Measurements from ENCODE around the gene WDR45B.

WDR45B gene

GRCh38 chr17:82644148-82644547, 4.1 kb downstream of the WDR45B start:
- no peaks in the 10 kb centered on the region for H3K27me3 ChIP-seq (ENCODE audit: control insufficient read depth in 1 of 2, insufficient read depth in 2 of 2, low read length in 2 of 2)
- H3K9me3 ChIP-seq (ENCODE audit: control insufficient read depth in 2 of 2, low read length in 2 of 2): no peaks in the 10 kb centered on the region
- H3K4me1 ChIP-seq (ENCODE audit: control insufficient read depth, insufficient read depth, low read length): peaks cover 14% of the 10 kb centered on the region
- H3K27ac ChIP-seq (ENCODE audit: low read length): no peak overlapping the region
- H3K4me3 ChIP-seq (ENCODE audit: low read length in 2 of 2): no peak overlapping the region
- H3K36me3 ChIP-seq (ENCODE audit: control insufficient read depth in 2 of 2, insufficient read depth in 2 of 2, low read length in 2 of 2): peaks cover 29 to 31% of the 10 kb centered on the region in 2 donors
- H3K9ac ChIP-seq (ENCODE audit: low read length in 2 of 2): no peak overlapping the region

- peaks cover 31 to 36% of the 10 kb centered on the region in 2 donors for H3K36me3 ChIP-seq (ENCODE audit: control insufficient read depth in 2 of 2, insufficient read depth in 2 of 2, low read length in 2 of 2)
- no peak overlapping the region for H3K27ac ChIP-seq (ENCODE audit: low read length)
- peaks cover 9% of the 10 kb centered on the region for H3K4me1 ChIP-seq (ENCODE audit: control insufficient read depth, insufficient read depth, low read length)
- H3K27me3 ChIP-seq (ENCODE audit: control insufficient read depth in 1 of 2, insufficient read depth in 2 of 2, low read length in 2 of 2): no peaks in the 10 kb centered on the region
- no peak overlapping the region for H3K9ac ChIP-seq (ENCODE audit: low read length in 2 of 2)
- H3K4me3 ChIP-seq (ENCODE audit: low read length in 2 of 2): no peak overlapping the region
- no peaks in the 10 kb centered on the region for H3K9me3 ChIP-seq (ENCODE audit: control insufficient read depth in 2 of 2, low read length in 2 of 2)
Observed at GRCh38 chr17:82642022-82642421, 6.2 kb downstream of the WDR45B start.

DNA sequence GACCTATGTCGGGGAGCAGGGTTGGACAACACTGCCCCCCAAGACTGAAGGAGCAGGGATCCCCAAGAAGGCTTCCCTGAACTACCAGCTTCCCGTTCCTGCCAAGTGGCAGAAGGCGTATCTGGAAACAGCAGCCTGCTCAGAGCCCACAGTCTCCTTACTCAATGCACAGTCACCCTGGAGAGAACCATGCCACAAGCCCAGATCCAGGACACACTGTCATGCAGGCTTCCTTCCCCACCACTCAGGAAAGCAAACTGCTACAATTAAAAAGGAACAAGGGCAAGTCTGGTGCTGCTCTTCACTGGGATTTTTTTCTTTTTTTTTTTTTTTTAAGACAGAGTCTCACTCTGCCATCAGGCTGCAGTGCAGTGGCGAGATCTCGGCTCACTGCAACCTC, 8.2 kb downstream of the WDR45B start:
- no peak overlapping the region for H3K27ac ChIP-seq (ENCODE audit: low read length)
- H3K9me3 ChIP-seq (ENCODE audit: control insufficient read depth in 2 of 2, low read length in 2 of 2): no peaks in the 10 kb centered on the region
- H3K4me3 ChIP-seq (ENCODE audit: low read length in 2 of 2): no peak overlapping the region
- no peak overlapping the region for H3K9ac ChIP-seq (ENCODE audit: low read length in 2 of 2)
- peaks cover 31 to 36% of the 10 kb centered on the region in 2 donors for H3K36me3 ChIP-seq (ENCODE audit: control insufficient read depth in 2 of 2, insufficient read depth in 2 of 2, low read length in 2 of 2)
- peaks cover 4% of the 10 kb centered on the region for H3K4me1 ChIP-seq (ENCODE audit: control insufficient read depth, insufficient read depth, low read length)
- no peaks in the 10 kb centered on the region for H3K27me3 ChIP-seq (ENCODE audit: control insufficient read depth in 1 of 2, insufficient read depth in 2 of 2, low read length in 2 of 2)

GRCh38 chr17:82639628-82640027, 8.6 kb downstream of the WDR45B start:
- H3K9ac ChIP-seq (ENCODE audit: low read length in 2 of 2): no peak overlapping the region
- H3K27ac ChIP-seq (ENCODE audit: low read length): no peak overlapping the region
- H3K4me3 ChIP-seq (ENCODE audit: low read length in 2 of 2): no peak overlapping the region
- no peaks in the 10 kb centered on the region for H3K9me3 ChIP-seq (ENCODE audit: control insufficient read depth in 2 of 2, low read length in 2 of 2)
- H3K27me3 ChIP-seq (ENCODE audit: control insufficient read depth in 1 of 2, insufficient read depth in 2 of 2, low read length in 2 of 2): no peaks in the 10 kb centered on the region
- H3K4me1 ChIP-seq (ENCODE audit: control insufficient read depth, insufficient read depth, low read length): peaks cover 4% of the 10 kb centered on the region
- H3K36me3 ChIP-seq (ENCODE audit: control insufficient read depth in 2 of 2, insufficient read depth in 2 of 2, low read length in 2 of 2): peaks cover 31 to 38% of the 10 kb centered on the region in 2 donors

DNA sequence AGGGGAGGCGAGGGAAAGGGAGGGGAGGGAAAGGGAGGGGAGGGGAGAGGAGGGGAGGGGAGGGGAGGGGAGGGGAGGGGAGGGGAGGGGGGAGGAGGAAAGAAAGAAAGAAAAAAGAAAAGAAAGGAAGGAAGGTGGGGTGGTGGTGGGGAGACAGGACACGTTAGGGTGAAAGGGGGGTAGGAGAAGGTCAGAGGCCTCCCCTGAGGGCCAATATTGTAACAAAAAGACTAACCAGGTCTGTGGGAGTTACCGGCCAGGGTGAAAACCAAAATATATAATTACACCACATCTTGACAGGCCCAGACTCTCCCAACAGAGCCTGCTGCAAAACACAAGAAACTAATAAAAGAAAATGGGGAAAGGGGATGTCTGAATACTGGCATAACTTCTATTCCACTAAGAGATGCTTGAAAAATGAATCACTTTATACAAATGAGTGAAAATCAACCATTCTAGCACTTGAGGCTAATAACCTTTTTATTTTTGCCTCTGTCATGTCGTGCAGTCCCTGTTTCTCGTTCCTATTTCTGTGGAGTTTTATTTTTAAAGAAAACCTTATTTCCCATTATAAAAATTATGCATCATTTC, 10.0 kb downstream of the WDR45B start:
- H3K4me3 ChIP-seq (ENCODE audit: low read length in 2 of 2): no peak overlapping the region
- H3K36me3 ChIP-seq (ENCODE audit: control insufficient read depth in 2 of 2, insufficient read depth in 2 of 2, low read length in 2 of 2): peaks cover 21 to 29% of the 10 kb centered on the region in 2 donors
- peaks cover 4% of the 10 kb centered on the region for H3K4me1 ChIP-seq (ENCODE audit: control insufficient read depth, insufficient read depth, low read length)
- H3K9ac ChIP-seq (ENCODE audit: low read length in 2 of 2): no peak overlapping the region
- H3K27me3 ChIP-seq (ENCODE audit: control insufficient read depth in 1 of 2, insufficient read depth in 2 of 2, low read length in 2 of 2): no peaks in the 10 kb centered on the region
- H3K9me3 ChIP-seq (ENCODE audit: control insufficient read depth in 2 of 2, low read length in 2 of 2): no peaks in the 10 kb centered on the region
- H3K27ac ChIP-seq (ENCODE audit: low read length): no peak overlapping the region

- Histone ChIP-seq H3K4me1 (ENCODE audit: control insufficient read depth, insufficient read depth, low read length) (peaks cover 4% of the 10 kb centered on the region), H3K36me3 (ENCODE audit: control insufficient read depth in 2 of 2, insufficient read depth in 2 of 2, low read length in 2 of 2) (peaks cover 13 to 21% of the 10 kb centered on the region in 2 donors), H3K9ac (ENCODE audit: low read length in 2 of 2) (no peak overlapping the region), H3K9me3 (ENCODE audit: control insufficient read depth in 2 of 2, low read length in 2 of 2) (no peaks in the 10 kb centered on the region), H3K4me3 (ENCODE audit: low read length in 2 of 2) (no peak overlapping the region), H3K27ac (ENCODE audit: low read length) (no peak overlapping the region), H3K27me3 (ENCODE audit: control insufficient read depth in 1 of 2, insufficient read depth in 2 of 2, low read length in 2 of 2) (no peaks in the 10 kb centered on the region)
Observed at GRCh38 chr17:82636626-82637598, 11.3 kb downstream of the WDR45B start.

DNA sequence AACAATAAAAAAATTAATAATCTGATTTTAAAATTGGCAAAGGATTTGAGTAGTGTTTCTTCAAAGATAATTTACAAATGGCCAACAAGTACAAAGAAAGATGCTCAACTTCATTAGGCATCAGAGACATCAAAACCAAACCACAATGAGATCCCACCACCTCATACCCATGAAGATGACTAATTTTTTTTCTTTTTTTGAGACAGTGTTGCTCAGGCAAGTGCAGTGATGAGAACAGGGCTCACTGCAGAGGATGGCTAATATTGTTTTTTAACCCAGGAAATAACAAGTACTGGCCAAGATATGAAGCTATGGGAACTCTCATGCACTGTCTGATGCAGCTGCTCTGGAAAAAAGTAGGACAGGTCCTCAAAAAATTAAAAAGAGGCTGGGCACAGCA, 14.9 kb downstream of the WDR45B start:
- H3K9ac ChIP-seq (ENCODE audit: low read length in 2 of 2): no peak overlapping the region
- no peak overlapping the region for H3K4me3 ChIP-seq (ENCODE audit: low read length in 2 of 2)
- peaks cover 12 to 24% of the 10 kb centered on the region in 2 donors for H3K36me3 ChIP-seq (ENCODE audit: control insufficient read depth in 2 of 2, insufficient read depth in 2 of 2, low read length in 2 of 2)
- H3K27ac ChIP-seq (ENCODE audit: low read length): no peak overlapping the region
- H3K27me3 ChIP-seq (ENCODE audit: control insufficient read depth in 1 of 2, insufficient read depth in 2 of 2, low read length in 2 of 2): no peaks in the 10 kb centered on the region
- peaks cover 4% of the 10 kb centered on the region for H3K4me1 ChIP-seq (ENCODE audit: control insufficient read depth, insufficient read depth, low read length)
- H3K9me3 ChIP-seq (ENCODE audit: control insufficient read depth in 2 of 2, low read length in 2 of 2): no peaks in the 10 kb centered on the region

DNA sequence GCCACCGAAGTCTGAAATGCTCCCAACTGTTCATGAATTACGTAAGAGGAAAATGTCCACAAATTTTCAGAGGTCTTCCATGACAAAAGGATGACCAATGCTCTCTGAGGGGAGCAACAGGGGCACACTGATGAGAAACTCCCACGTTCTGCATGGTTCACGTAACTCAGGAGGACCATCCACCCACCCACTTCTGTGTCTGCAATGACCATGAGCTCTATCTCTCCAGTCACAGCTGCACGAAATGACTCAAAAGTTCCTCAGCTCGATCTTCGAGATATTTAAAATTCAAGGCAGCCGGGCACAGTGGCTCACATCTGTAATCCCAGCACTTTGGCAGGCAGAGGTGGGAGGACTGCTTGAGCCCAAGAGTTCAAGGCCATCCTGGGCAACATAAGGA, 15.8 kb downstream of the WDR45B start:
- Histone ChIP-seq H3K4me3 (ENCODE audit: low read length in 2 of 2) (no peak overlapping the region), H3K27me3 (ENCODE audit: control insufficient read depth in 1 of 2, insufficient read depth in 2 of 2, low read length in 2 of 2) (no peaks in the 10 kb centered on the region), H3K4me1 (ENCODE audit: control insufficient read depth, insufficient read depth, low read length) (peaks cover 4% of the 10 kb centered on the region), H3K27ac (ENCODE audit: low read length) (no peak overlapping the region), H3K9me3 (ENCODE audit: control insufficient read depth in 2 of 2, low read length in 2 of 2) (no peaks in the 10 kb centered on the region), H3K9ac (ENCODE audit: low read length in 2 of 2) (no peak overlapping the region), H3K36me3 (ENCODE audit: control insufficient read depth in 2 of 2, insufficient read depth in 2 of 2, low read length in 2 of 2) (peaks cover 14 to 32% of the 10 kb centered on the region in 2 donors)

- H3K4me1 ChIP-seq (ENCODE audit: control insufficient read depth, insufficient read depth, low read length): no peaks in the 10 kb centered on the region
- H3K27ac ChIP-seq (ENCODE audit: low read length): no peak overlapping the region
- H3K9ac ChIP-seq (ENCODE audit: low read length in 2 of 2): no peak overlapping the region
- no peaks in the 10 kb centered on the region for H3K9me3 ChIP-seq (ENCODE audit: control insufficient read depth in 2 of 2, low read length in 2 of 2)
- H3K36me3 ChIP-seq (ENCODE audit: control insufficient read depth in 2 of 2, insufficient read depth in 2 of 2, low read length in 2 of 2): peaks cover 18 to 37% of the 10 kb centered on the region in 2 donors
- H3K4me3 ChIP-seq (ENCODE audit: low read length in 2 of 2): no peak overlapping the region
- no peaks in the 10 kb centered on the region for H3K27me3 ChIP-seq (ENCODE audit: control insufficient read depth in 1 of 2, insufficient read depth in 2 of 2, low read length in 2 of 2)
Observed at GRCh38 chr17:82631544-82631943, 16.7 kb downstream of the WDR45B start.

GRCh38 chr17:82630212-82630611, 18.0 kb downstream of the WDR45B start:
- Histone ChIP-seq H3K9ac (ENCODE audit: low read length in 2 of 2) (no peak overlapping the region), H3K9me3 (ENCODE audit: control insufficient read depth in 2 of 2, low read length in 2 of 2) (no peaks in the 10 kb centered on the region), H3K27me3 (ENCODE audit: control insufficient read depth in 1 of 2, insufficient read depth in 2 of 2, low read length in 2 of 2) (no peaks in the 10 kb centered on the region), H3K4me3 (ENCODE audit: low read length in 2 of 2) (no peak overlapping the region), H3K4me1 (ENCODE audit: control insufficient read depth, insufficient read depth, low read length) (no peaks in the 10 kb centered on the region), H3K36me3 (ENCODE audit: control insufficient read depth in 2 of 2, insufficient read depth in 2 of 2, low read length in 2 of 2) (peaks cover 24 to 42% of the 10 kb centered on the region in 2 donors), H3K27ac (ENCODE audit: low read length) (no peak overlapping the region)

DNA sequence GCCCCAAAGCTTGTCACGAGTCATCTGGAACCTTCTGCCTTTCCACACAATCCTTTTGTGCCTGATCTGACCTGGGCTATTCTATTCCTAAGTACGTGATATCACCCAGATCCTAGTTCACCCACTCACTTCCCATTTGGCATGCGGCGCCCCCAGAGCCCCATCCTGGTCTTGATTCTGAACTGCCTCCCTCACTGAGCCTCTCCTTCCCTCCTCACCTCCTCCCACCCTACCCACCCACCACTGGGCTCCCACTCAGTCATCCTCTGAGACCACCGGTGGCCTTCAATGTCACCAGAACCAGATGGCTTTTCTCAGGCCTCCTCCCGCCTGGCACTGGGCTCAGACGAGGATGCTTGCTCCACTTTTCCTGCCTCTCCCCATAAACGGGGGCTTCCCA, 18.5 kb downstream of the WDR45B start:
- no peaks in the 10 kb centered on the region for H3K4me1 ChIP-seq (ENCODE audit: control insufficient read depth, insufficient read depth, low read length)
- H3K36me3 ChIP-seq (ENCODE audit: control insufficient read depth in 2 of 2, insufficient read depth in 2 of 2, low read length in 2 of 2): peaks cover 27 to 45% of the 10 kb centered on the region in 2 donors
- H3K9me3 ChIP-seq (ENCODE audit: control insufficient read depth in 2 of 2, low read length in 2 of 2): no peaks in the 10 kb centered on the region
- no peak overlapping the region for H3K9ac ChIP-seq (ENCODE audit: low read length in 2 of 2)
- no peak overlapping the region for H3K27ac ChIP-seq (ENCODE audit: low read length)
- no peak overlapping the region for H3K4me3 ChIP-seq (ENCODE audit: low read length in 2 of 2)
- H3K27me3 ChIP-seq (ENCODE audit: control insufficient read depth in 1 of 2, insufficient read depth in 2 of 2, low read length in 2 of 2): no peaks in the 10 kb centered on the region
